Measurements from ENCODE around the gene PRKACB.

PRKACB gene

GRCh38 chr1:84145068-84145467, 997 bp downstream of the PRKACB start:
- H3K4me3 ChIP-seq = no peak overlapping the region
- no peak for DNase-seq
- H3K4me1 ChIP-seq = no peaks in the 10 kb centered on the region
- intact Hi-C loops (cut with DNase I; ENCODE audit: low total_unique reads) = loop anchor here (10.0 kb wide), 1 partner anchor 460 kb away; no protein-coding TSS in a partner anchor
- no peak for TF ChIP-seq CTCF (IDR thresholded peaks at IDR 0.05)
- no peaks in the 10 kb centered on the region for H3K27me3 ChIP-seq
- H3K9me3 ChIP-seq = no peaks in the 10 kb centered on the region
- no peaks in the 10 kb centered on the region for H3K36me3 ChIP-seq
- no peak overlapping the region for H3K27ac ChIP-seq

- TF ChIP-seq CTCF (IDR thresholded peaks at IDR 0.05) = no peak
- Histone ChIP-seq H3K27ac (no peak overlapping the region), H3K27me3 (no peaks in the 10 kb centered on the region), H3K4me1 (no peaks in the 10 kb centered on the region), H3K36me3 (no peaks in the 10 kb centered on the region), H3K9me3 (no peaks in the 10 kb centered on the region), H3K4me3 (no peak overlapping the region)
- DNase-seq = no peak
- intact Hi-C loops (cut with DNase I; ENCODE audit: low total_unique reads) = loop anchor here (10.0 kb wide), 1 partner anchor 458 kb away; no protein-coding TSS in a partner anchor
These were observed 2.5 kb downstream of the PRKACB start for GRCh38 chr1:84146411-84147032.

- Histone ChIP-seq H3K27me3 (no peaks in the 10 kb centered on the region), H3K4me1 (no peaks in the 10 kb centered on the region), H3K27ac (no peak overlapping the region), H3K4me3 (no peak overlapping the region), H3K36me3 (no peaks in the 10 kb centered on the region), H3K9me3 (no peaks in the 10 kb centered on the region)
- TF ChIP-seq CTCF (IDR thresholded peaks at IDR 0.05) = no peak
- no peak for DNase-seq
- intact Hi-C loops (cut with DNase I; ENCODE audit: low total_unique reads) = loop anchor here (10.0 kb wide), 1 partner anchor 456 kb away; no protein-coding TSS in a partner anchor
These were observed 4.7 kb downstream of the PRKACB start for GRCh38 chr1:84148758-84149157.

- no peak for TF ChIP-seq CTCF (IDR thresholded peaks at IDR 0.05)
- intact Hi-C loops (cut with DNase I; ENCODE audit: low total_unique reads) = no loop called here
- no peak for DNase-seq
- H3K4me1 ChIP-seq = peaks cover 0 to 17% (median 4%) of the 10 kb centered on the region in 4 donors
- H3K27me3 ChIP-seq = no peaks in the 10 kb centered on the region
- no peaks in the 10 kb centered on the region for H3K36me3 ChIP-seq
- no peaks in the 10 kb centered on the region for H3K9me3 ChIP-seq
- no peak overlapping the region for H3K4me3 ChIP-seq
- H3K27ac ChIP-seq = no peak overlapping the region
These were observed 8.6 kb downstream of the PRKACB start for GRCh38 chr1:84152649-84153056.

GRCh38 chr1:84155517-84155916, 11.4 kb downstream of the PRKACB start:
- Histone ChIP-seq H3K27ac (no peak overlapping the region), H3K4me3 (no peak overlapping the region), H3K9me3 (no peaks in the 10 kb centered on the region), H3K36me3 (no peaks in the 10 kb centered on the region), H3K4me1 (peaks cover 0 to 17% (median 4%) of the 10 kb centered on the region in 4 donors), H3K27me3 (no peaks in the 10 kb centered on the region)
- no peak for DNase-seq
- no peak for TF ChIP-seq CTCF (IDR thresholded peaks at IDR 0.05)
- intact Hi-C loops (cut with DNase I; ENCODE audit: low total_unique reads) = no loop called here
